Neural progenitor cell (in vitro differentiated cells): Measurements from ENCODE around the gene BPIFA1. TPM values are rescaled to one million over a fixed set of nuclear protein-coding genes. Genes with fewer than 3 reads are reported as not detected.

Experiments
- DNase-seq: peaks from one replicate; pipeline ENCODE4 v3.0.0-alpha.2; 2016; ENCODE audit warnings: low spot score
- H2AFZ ChIP-seq: fragments of 200-600 bp; sonication (generic); replicated peaks from 2 replicates; pipeline ENCODE4 v1.6.1; 2016; ENCODE audit warnings: antibody characterized with exemption
- H3F3A ChIP-seq: fragments of 200-600 bp; sonication (generic); 2 replicates; pipeline ENCODE4 v1.6.1; 2016; ENCODE audit warnings: antibody characterized with exemption, low read depth
- H3K27ac ChIP-seq: fragments of 200-600 bp; sonication (generic); 2 replicates; pipeline ENCODE4 v1.5.1; 2016; ENCODE audit warnings: mild to moderate bottlenecking
- H3K27me3 ChIP-seq: fragments of 200-600 bp; sonication (generic); 2 replicates; pipeline ENCODE4 v1.6.1; 2016; ENCODE audit warnings: mild to moderate bottlenecking, moderate library complexity
- H3K36me3 ChIP-seq: fragments of 200-600 bp; sonication (generic); 2 replicates; pipeline ENCODE4 v1.5.1; 2016
- H3K4me1 ChIP-seq: fragments of 200-600 bp; sonication (generic); 2 replicates; pipeline ENCODE4 v1.6.1; 2016; ENCODE audit warnings: mixed run types
- H3K4me2 ChIP-seq: fragments of 200-600 bp; sonication (generic); 2 replicates; pipeline ENCODE4 v1.6.1; 2016
- H3K4me3 ChIP-seq: fragments of 200-600 bp; sonication (generic); 2 replicates; pipeline ENCODE4 v1.5.1; 2016
- H3K79me2 ChIP-seq: fragments of 200-600 bp; sonication (generic); 2 replicates; pipeline ENCODE4 v1.6.1; 2016; ENCODE audit warnings: low read depth
- H3K9ac ChIP-seq: fragments of 200-600 bp; sonication (generic); 2 replicates; pipeline ENCODE4 v1.6.1; 2016
- H3K9me3 ChIP-seq: fragments of 200-600 bp; sonication (generic); 2 replicates; pipeline ENCODE4 v1.5.1; 2016; ENCODE audit warnings: low read depth
- H4K20me1 ChIP-seq: fragments of 200-600 bp; sonication (generic); 2 replicates; pipeline ENCODE4 v1.6.1; 2016; ENCODE audit warnings: low read depth
- H3K27ac Mint-ChIP-seq: 3 replicates; pipeline ENCODE4 v1.8.0; 2021; ENCODE audit warnings: mixed read lengths
- H3K27me3 Mint-ChIP-seq: 2 replicates; pipeline ENCODE4 v1.8.0; 2022; ENCODE audit warnings: low read depth, mild to moderate bottlenecking, inconsistent platforms, moderate library complexity, mixed read lengths; ENCODE audit not compliant: insufficient read depth
- H3K36me3 Mint-ChIP-seq: 3 replicates; pipeline ENCODE4 v1.8.0; 2021; ENCODE audit warnings: mixed read lengths
- H3K4me1 Mint-ChIP-seq: 3 replicates; pipeline ENCODE4 v1.8.0; 2021; ENCODE audit warnings: mixed read lengths
- H3K4me3 Mint-ChIP-seq: 3 replicates; pipeline ENCODE4 v1.8.0; 2021; ENCODE audit warnings: mild to moderate bottlenecking, moderate library complexity, mixed read lengths
- H3K9me3 Mint-ChIP-seq: 3 replicates; pipeline ENCODE4 v1.8.0; 2020; ENCODE audit warnings: mixed read lengths
- CTCF ChIP-seq: fragments of 200-600 bp; sonication (generic); IDR thresholded peaks from 2 replicates; pipeline ENCODE4 v1.5.1; 2017; ENCODE audit warnings: antibody characterized with exemption, mild to moderate bottlenecking
- EZH2phosphoT487 ChIP-seq: fragments of 200-600 bp; sonication (generic); IDR thresholded peaks from 2 replicates; pipeline ENCODE4 v1.6.1; 2017; ENCODE audit warnings: antibody characterized with exemption
- total RNA-seq: library from RNA; depleted of rRNA; stranded (reverse); fragments of >200 nt; gene quantifications from 2 replicates; pipeline ENCODE4 v1.2.3, GENCODE V29; 2015; ENCODE audit warnings: low replicate concordance

Gene BPIFA1
- total RNA-seq, 1 donor from 2014 or later, result not detected

- no peaks in the 10 kb centered on the region for H3F3A ChIP-seq
- H3K79me2 ChIP-seq, result no peaks in the 10 kb centered on the region
- Mint-ChIP-seq H3K9me3 (peaks cover 2% of the 10 kb centered on the region), H3K36me3 (no peaks in the 10 kb centered on the region), H3K27ac (no peak overlapping the region), H3K4me1 (no peaks in the 10 kb centered on the region), H3K27me3 (peaks cover 4% of the 10 kb centered on the region), H3K4me3 (no peak overlapping the region)
- H3K27me3 ChIP-seq, result peaks cover 10% of the 10 kb centered on the region
- no peaks in the 10 kb centered on the region for H3K9me3 ChIP-seq
- H3K9ac ChIP-seq, result no peak overlapping the region
- no peak overlapping the region for H2AFZ ChIP-seq
- no peak overlapping the region for H3K27ac ChIP-seq
- peak; percentile 100 for TF ChIP-seq CTCF
- TF ChIP-seq EZH2phosphoT487, result no peak
- no peak overlapping the region for H3K4me3 ChIP-seq
- H4K20me1 ChIP-seq, result no peaks in the 10 kb centered on the region
- no peaks in the 10 kb centered on the region for H3K36me3 ChIP-seq
- DNase-seq, result peak; percentile 78
- no peak overlapping the region for H3K4me2 ChIP-seq
- H3K4me1 ChIP-seq, result no peaks in the 10 kb centered on the region
Observed at GRCh38 chr20:33291830-33292355, 56.1 kb downstream of the BPIFA1 start.

Other genes starting within 250 kb of the BPIFA1 start
- gene SUN5, start 231.6 kb upstream of the BPIFA1 start, total RNA-seq, result not detected in 2 replicates
- gene BPIFB2, start 228.3 kb upstream of the BPIFA1 start, total RNA-seq, result not detected in 2 replicates
- not detected in 2 replicates for gene BPIFB6, start 204.3 kb upstream of the BPIFA1 start, total RNA-seq
- gene BPIFB3, start 182.1 kb upstream of the BPIFA1 start, total RNA-seq, result not detected in 2 replicates
- not detected in 2 replicates for gene BPIFB4, start 156.4 kb upstream of the BPIFA1 start, total RNA-seq
- gene BPIFA2, start 67.8 kb upstream of the BPIFA1 start, total RNA-seq, result not detected in 2 replicates
- not detected in 2 replicates for gene BPIFA3, start 18.6 kb upstream of the BPIFA1 start, total RNA-seq
- not detected in 2 replicates for gene BPIFB1, start 47.2 kb downstream of the BPIFA1 start, total RNA-seq
- gene CDK5RAP1, start 165.5 kb downstream of the BPIFA1 start, total RNA-seq, result 42.0 TPM in 2 replicates
- 6.3 and 10.6 TPM in 2 replicates for gene SNTA1, start 207.8 kb downstream of the BPIFA1 start, total RNA-seq